Liver (tissue), 9 donors: ENCODE measurements around the gene MAD2L2. TPM values are rescaled to one million over a fixed set of nuclear protein-coding genes. Genes with fewer than 3 reads are reported as not detected.

Source experiments
- DNase-seq: peaks from one replicate; pipeline ENCODE4 v3.0.0-alpha.2; 2017; ENCODE audit warnings: low spot score
- H3K27ac ChIP-seq, 2 donors: one replicate each; pipeline ENCODE4 v1.7.0; 2013; ENCODE audit warnings: inconsistent platforms in 2 of 2, low read length in 2 of 2, control low read depth in 1 of 2, low read depth in 1 of 2, mild to moderate bottlenecking in 1 of 2
- H3K27me3 ChIP-seq, 4 donors: one replicate each; pipeline versions ENCODE4 v1.6.1 to v1.7.0; 2013; ENCODE audit warnings: low read length in 3 of 4, inconsistent platforms in 1 of 4, mild to moderate bottlenecking in 1 of 4, moderate library complexity in 1 of 4; ENCODE audit not compliant: control insufficient read depth in 4 of 4, insufficient read depth in 4 of 4
- H3K36me3 ChIP-seq, 4 donors: one replicate each; pipeline versions ENCODE4 v1.6.1 to v1.7.0; 2013; ENCODE audit warnings: low read length in 3 of 4, mild to moderate bottlenecking in 3 of 4, low read depth in 1 of 4, moderate library complexity in 1 of 4; ENCODE audit not compliant: control insufficient read depth in 4 of 4, insufficient read depth in 3 of 4
- H3K4me1 ChIP-seq, 4 donors: one replicate each; pipeline versions ENCODE4 v1.6.1 to v1.7.0; 2013; ENCODE audit warnings: low read length in 3 of 4, mild to moderate bottlenecking in 3 of 4, moderate library complexity in 1 of 4; ENCODE audit not compliant: control insufficient read depth in 4 of 4, insufficient read depth in 4 of 4
- H3K4me3 ChIP-seq, 3 donors: one replicate each; pipeline versions ENCODE4 v1.6.1 to v1.7.0; 2013; ENCODE audit warnings: low read length in 3 of 3, control low read depth in 1 of 3, low read depth in 1 of 3, mild to moderate bottlenecking in 1 of 3
- H3K9ac ChIP-seq, 2 donors: one replicate each; pipeline ENCODE4 v1.7.0; 2013; ENCODE audit warnings: low read length in 2 of 2, mild to moderate bottlenecking in 2 of 2, moderate library complexity in 2 of 2, control low read depth in 1 of 2, low read depth in 1 of 2
- H3K9me3 ChIP-seq, 4 donors: one replicate each; pipeline versions ENCODE4 v1.6.1 to v1.7.0; 2013; ENCODE audit warnings: low read length in 3 of 4; ENCODE audit not compliant: control insufficient read depth in 4 of 4
- ATF3 ChIP-seq: IDR thresholded peaks from 2 replicates; pipeline ENCODE4 v1.6.1; 2016; ENCODE audit warnings: antibody characterized with exemption
- EGR1 ChIP-seq, 2 donors: IDR thresholded peaks; 2 replicates each; pipeline ENCODE4 v1.6.1; 2016 to 2018; ENCODE audit warnings: antibody characterized with exemption in 2 of 2, low read depth in 2 of 2
- FOXA1 ChIP-seq: IDR thresholded peaks from 2 replicates; pipeline ENCODE4 v1.6.1; 2016; ENCODE audit warnings: antibody characterized with exemption
- FOXA2 ChIP-seq: IDR thresholded peaks from 2 replicates; pipeline ENCODE4 v1.6.1; 2016; ENCODE audit warnings: antibody characterized with exemption
- GABPA ChIP-seq, 2 donors: IDR thresholded peaks in 1 of 2; conservative IDR thresholded peaks in 1 of 2; 2 replicates each; pipeline ENCODE4 v1.6.1; 2016; ENCODE audit warnings: antibody characterized with exemption in 2 of 2, mild to moderate bottlenecking in 1 of 2, moderate library complexity in 1 of 2
- HNF4A ChIP-seq, 2 donors: conservative IDR thresholded peaks; 2 replicates each; pipeline ENCODE4 v1.6.1; 2016; ENCODE audit warnings: antibody characterized with exemption in 2 of 2, mild to moderate bottlenecking in 2 of 2
- HNF4G ChIP-seq: IDR thresholded peaks from 2 replicates; pipeline ENCODE4 v1.6.1; 2016; ENCODE audit warnings: antibody characterized with exemption
- JUND ChIP-seq, 2 donors: IDR thresholded peaks; 2 replicates each; pipeline ENCODE4 v1.6.1; 2016; ENCODE audit warnings: antibody characterized with exemption in 2 of 2
- MAX ChIP-seq: IDR thresholded peaks from 2 replicates; pipeline ENCODE4 v1.6.1; 2016; ENCODE audit warnings: antibody characterized with exemption
- NR2F2 ChIP-seq: IDR thresholded peaks from 2 replicates; pipeline ENCODE4 v1.6.1; 2016; ENCODE audit warnings: antibody characterized with exemption
- RAD21 ChIP-seq, 2 donors: IDR thresholded peaks; 2 replicates each; pipeline ENCODE4 v1.6.1; 2016; ENCODE audit warnings: antibody characterized with exemption in 2 of 2, mild to moderate bottlenecking in 2 of 2
- REST ChIP-seq: IDR thresholded peaks from 2 replicates; pipeline ENCODE4 v1.6.1; 2016; ENCODE audit warnings: antibody characterized with exemption, mild to moderate bottlenecking
- RXRA ChIP-seq, 2 donors: IDR thresholded peaks; 2 replicates each; pipeline ENCODE4 v1.6.1; 2017 to 2018; ENCODE audit warnings: antibody characterized with exemption in 2 of 2, mild to moderate bottlenecking in 1 of 2
- SP1 ChIP-seq: IDR thresholded peaks from 2 replicates; pipeline ENCODE4 v1.6.1; 2018; ENCODE audit warnings: antibody characterized with exemption, mild to moderate bottlenecking
- TAF1 ChIP-seq: conservative IDR thresholded peaks from 2 replicates; pipeline ENCODE4 v1.6.1; 2016; ENCODE audit warnings: antibody characterized with exemption, mild to moderate bottlenecking
- YY1 ChIP-seq: IDR thresholded peaks from 2 replicates; pipeline ENCODE4 v1.6.1; 2016; ENCODE audit warnings: antibody characterized with exemption, mild to moderate bottlenecking
- WGBS: extraction: QIAGEN DNeasy Blood & Tissue Kit; methylation state at CpG from one replicate; pipeline ENCODE4 v1.1.7; 2013; 5-methylcytosine and 5-hydroxymethylcytosine counted together
- polyA plus RNA-seq, 2 donors: library from polyadenylated mRNA; stranded (reverse) in 1 of 2; unstranded in 1 of 2; fragments of 200-250 nt in 1 of 2; fragments of >200 nt in 1 of 2; fragmentation: Nextera tagmentation in 1 of 2; extraction: Ambion mirVana in 1 of 2; gene quantifications; one replicate each; pipeline versions ENCODE4 v1.2.1 to v1.2.3, GENCODE V29; 2013 to 2015
- total RNA-seq, 2 donors: library from RNA; depleted of rRNA; stranded (reverse); fragments of >200 nt; gene quantifications; one replicate each; pipeline ENCODE4 v1.2.3, GENCODE V29; 2014
- TF ChIP-seq, protein P1 (sequence below): fragments of 150-350 bp; IDR thresholded peaks from 2 replicates; pipeline ENCODE4 v1.5.1; 2017; ENCODE audit warnings: improper control_type of control experiment, low read depth, low read length; ENCODE audit not compliant: missing input control
- TF ChIP-seq, protein P2 (sequence below): IDR thresholded peaks from 2 replicates; pipeline ENCODE4 v1.6.1; 2016; ENCODE audit warnings: antibody characterized with exemption
- donor health status: healthy.
- donor health status: healthy.
- donor health status: healthy.
- donor health status: healthy.
- donor health status: healthy.

Gene MAD2L2
- total and polyA plus RNA-seq, 4 donors, result 17.5 to 43.1 (median 31.9) TPM

DNA sequence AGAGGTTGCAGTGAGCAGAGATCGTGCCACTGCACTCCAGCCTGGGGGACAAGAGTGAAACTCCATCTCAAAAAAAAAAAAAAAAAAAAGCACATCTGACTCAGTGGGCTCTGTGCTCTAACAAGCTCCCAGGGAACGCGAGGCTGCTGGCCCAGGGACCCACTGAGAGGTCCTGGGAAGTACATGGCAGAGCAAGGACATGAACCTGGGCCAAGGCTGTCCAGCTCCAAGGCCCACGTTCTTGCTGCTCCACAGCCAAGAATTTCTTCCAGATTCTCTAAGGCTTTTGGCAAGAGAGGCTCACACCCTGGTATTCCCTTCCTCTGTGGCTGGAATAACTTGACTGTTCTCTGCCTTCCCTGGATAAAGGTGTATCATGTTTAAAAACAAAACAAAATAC is 39.6 kb upstream of the MAD2L2 start:
- TF ChIP-seq MAX, result no peak
- no peak for TF ChIP-seq RAD21 (IDR thresholded peaks at IDR 0.05)
- TF ChIP-seq RXRA (IDR thresholded peaks at IDR 0.05), result no peak
- no peak for TF ChIP-seq JUND (IDR thresholded peaks at IDR 0.05)
- TF ChIP-seq REST, result no peak
- TF ChIP-seq, protein P1, sequence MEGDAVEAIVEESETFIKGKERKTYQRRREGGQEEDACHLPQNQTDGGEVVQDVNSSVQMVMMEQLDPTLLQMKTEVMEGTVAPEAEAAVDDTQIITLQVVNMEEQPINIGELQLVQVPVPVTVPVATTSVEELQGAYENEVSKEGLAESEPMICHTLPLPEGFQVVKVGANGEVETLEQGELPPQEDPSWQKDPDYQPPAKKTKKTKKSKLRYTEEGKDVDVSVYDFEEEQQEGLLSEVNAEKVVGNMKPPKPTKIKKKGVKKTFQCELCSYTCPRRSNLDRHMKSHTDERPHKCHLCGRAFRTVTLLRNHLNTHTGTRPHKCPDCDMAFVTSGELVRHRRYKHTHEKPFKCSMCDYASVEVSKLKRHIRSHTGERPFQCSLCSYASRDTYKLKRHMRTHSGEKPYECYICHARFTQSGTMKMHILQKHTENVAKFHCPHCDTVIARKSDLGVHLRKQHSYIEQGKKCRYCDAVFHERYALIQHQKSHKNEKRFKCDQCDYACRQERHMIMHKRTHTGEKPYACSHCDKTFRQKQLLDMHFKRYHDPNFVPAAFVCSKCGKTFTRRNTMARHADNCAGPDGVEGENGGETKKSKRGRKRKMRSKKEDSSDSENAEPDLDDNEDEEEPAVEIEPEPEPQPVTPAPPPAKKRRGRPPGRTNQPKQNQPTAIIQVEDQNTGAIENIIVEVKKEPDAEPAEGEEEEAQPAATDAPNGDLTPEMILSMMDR, result no peak
- TF ChIP-seq HNF4A (conservative IDR thresholded peaks at IDR 0.05), result no peak
- no peak for TF ChIP-seq ATF3
- TF ChIP-seq HNF4G, result no peak
- TF ChIP-seq YY1, result no peak
- TF ChIP-seq NR2F2, result no peak
- TF ChIP-seq FOXA2, result no peak
- no peak for TF ChIP-seq SP1
- TF ChIP-seq GABPA (IDR thresholded peaks at IDR 0.05 in 1 of 2, conservative IDR thresholded peaks at IDR 0.05 in 1 of 2), result no peak
- TF ChIP-seq, protein P2, sequence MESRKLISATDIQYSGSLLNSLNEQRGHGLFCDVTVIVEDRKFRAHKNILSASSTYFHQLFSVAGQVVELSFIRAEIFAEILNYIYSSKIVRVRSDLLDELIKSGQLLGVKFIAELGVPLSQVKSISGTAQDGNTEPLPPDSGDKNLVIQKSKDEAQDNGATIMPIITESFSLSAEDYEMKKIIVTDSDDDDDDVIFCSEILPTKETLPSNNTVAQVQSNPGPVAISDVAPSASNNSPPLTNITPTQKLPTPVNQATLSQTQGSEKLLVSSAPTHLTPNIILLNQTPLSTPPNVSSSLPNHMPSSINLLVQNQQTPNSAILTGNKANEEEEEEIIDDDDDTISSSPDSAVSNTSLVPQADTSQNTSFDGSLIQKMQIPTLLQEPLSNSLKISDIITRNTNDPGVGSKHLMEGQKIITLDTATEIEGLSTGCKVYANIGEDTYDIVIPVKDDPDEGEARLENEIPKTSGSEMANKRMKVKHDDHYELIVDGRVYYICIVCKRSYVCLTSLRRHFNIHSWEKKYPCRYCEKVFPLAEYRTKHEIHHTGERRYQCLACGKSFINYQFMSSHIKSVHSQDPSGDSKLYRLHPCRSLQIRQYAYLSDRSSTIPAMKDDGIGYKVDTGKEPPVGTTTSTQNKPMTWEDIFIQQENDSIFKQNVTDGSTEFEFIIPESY, result no peak
- TF ChIP-seq TAF1, result no peak
- no peak for TF ChIP-seq FOXA1
- TF ChIP-seq EGR1 (IDR thresholded peaks at IDR 0.05; ENCODE audit: low read depth in 2 of 2), result no peak
- WGBS, result 72% methylated on average over 4 of the region's 4 CpGs
- H3K36me3 ChIP-seq, result no peaks in the 10 kb centered on the region
- no peaks in the 10 kb centered on the region for H3K27me3 ChIP-seq
- H3K9me3 ChIP-seq, result no peaks in the 10 kb centered on the region
- H3K4me3 ChIP-seq, result no peak overlapping the region
- DNase-seq, result no peak
- H3K9ac ChIP-seq, result no peak overlapping the region
- peaks cover 1 to 9% (median 7%) of the 10 kb centered on the region in 4 donors for H3K4me1 ChIP-seq
- H3K27ac ChIP-seq, result no peak overlapping the region
